Adrenal gland (tissue), 5 donors: ENCODE results near the gene RABGAP1L.

Experiments
- CTCF ChIP-seq, 6 experiments: fragments of 450-650 bp in 4 of 6; fragments of 200-600 bp in 2 of 6; sonication (generic) in 1 of 6; IDR thresholded peaks; 1 replicate in 5 of 6; 2 replicates in 1 of 6; pipeline versions ENCODE4 v1.5.1 to v1.8.0; 2016 to 2021; ENCODE audit warnings: antibody characterized with exemption in 6 of 6, mild to moderate bottlenecking in 2 of 6, moderate library complexity in 1 of 6
- POLR2A ChIP-seq, 2 donors: fragments of 450-650 bp; IDR thresholded peaks; one replicate each; pipeline ENCODE4 v1.6.1; 2017; ENCODE audit warnings: antibody characterized with exemption in 2 of 2, mild to moderate bottlenecking in 2 of 2, moderate library complexity in 1 of 2
- donor health status: DM: no; HTN: no; CAD: no.

GRCh38 chr1:174198202-174198601, 38.9 kb downstream of the RABGAP1L start:
- no peak for TF ChIP-seq CTCF (IDR thresholded peaks at IDR 0.05)
- no peak for TF ChIP-seq POLR2A (IDR thresholded peaks at IDR 0.05)
